Neural cell (in vitro differentiated cells): ENCODE data around the gene QSER1. TPM values are rescaled to one million over a fixed set of nuclear protein-coding genes. Genes with fewer than 3 reads are reported as not detected.

Experiments used
- H2AFZ ChIP-seq: fragments of 200-600, 300-800 bp; sonication (generic), shearing (Covaris generic); 2 replicates; pipeline ENCODE4 v1.6.0; 2014; ENCODE audit warnings: low read depth, mild to moderate bottlenecking, antibody characterized with exemption, low read length, moderate library complexity
- H3F3A ChIP-seq: fragments of 200-600 bp; shearing (Covaris generic); 2 replicates; pipeline ENCODE4 v1.6.1; 2016; ENCODE audit warnings: mild to moderate bottlenecking, moderate library complexity, mixed read lengths, antibody characterized with exemption, low read length; ENCODE audit not compliant: insufficient read depth, poor library complexity, severe bottlenecking
- H3K27ac ChIP-seq: fragments of 200-600, 300-800 bp; sonication (generic), shearing (Covaris generic); 2 replicates; pipeline ENCODE4 v1.5.1; 2014; ENCODE audit warnings: mild to moderate bottlenecking, low read length, moderate library complexity
- H3K27me3 ChIP-seq: fragments of 300-800, 200-600 bp; sonication (generic), shearing (Covaris generic); 2 replicates; pipeline ENCODE4 v1.6.0; 2014; ENCODE audit warnings: mild to moderate bottlenecking, low read depth, low read length, moderate library complexity; ENCODE audit not compliant: insufficient read depth
- H3K36me3 ChIP-seq: fragments of 300-800, 200-600 bp; sonication (generic), shearing (Covaris generic); 2 replicates; pipeline ENCODE4 v1.5.1; 2014; ENCODE audit warnings: mild to moderate bottlenecking, antibody characterized with exemption, low read length, moderate library complexity; ENCODE audit not compliant: insufficient read depth
- H3K4me2 ChIP-seq: fragments of 300-800, 200-600 bp; sonication (generic), shearing (Covaris generic); 2 replicates; pipeline ENCODE4 v1.6.0; 2014; ENCODE audit warnings: mild to moderate bottlenecking, low read length
- H3K4me3 ChIP-seq: fragments of 300-800, 200-600 bp; sonication (generic), shearing (Covaris generic); 2 replicates; pipeline ENCODE4 v1.5.1; 2014; ENCODE audit warnings: mild to moderate bottlenecking, low read length, moderate library complexity
- H3K79me2 ChIP-seq: fragments of 200-600 bp; shearing (Covaris generic); replicated peaks from 2 replicates; pipeline ENCODE4 v1.6.0; 2014; ENCODE audit warnings: mild to moderate bottlenecking, low read length, moderate library complexity; ENCODE audit not compliant: insufficient read depth
- H3K9ac ChIP-seq: fragments of 300-800, 200-600 bp; sonication (generic), shearing (Covaris generic); 2 replicates; pipeline ENCODE4 v1.6.1; 2016; ENCODE audit warnings: mild to moderate bottlenecking, low read length, mixed read lengths
- H3K9me2 ChIP-seq: fragments of 200-600 bp; shearing (Covaris generic); 2 replicates; pipeline ENCODE4 v1.6.1; 2016; ENCODE audit warnings: mild to moderate bottlenecking, low read length, mixed read lengths; ENCODE audit not compliant: insufficient read depth
- H3K9me3 ChIP-seq: fragments of 200-600, 300-800 bp; sonication (generic), shearing (Covaris generic); 2 replicates; pipeline ENCODE4 v1.6.1; 2016; ENCODE audit warnings: mild to moderate bottlenecking, mixed run types, low read length, moderate library complexity, mixed read lengths
- H4K20me1 ChIP-seq: fragments of 200-600 bp; shearing (Covaris generic); 2 replicates; pipeline ENCODE4 v1.6.1; 2016; ENCODE audit warnings: mild to moderate bottlenecking, mixed run types; ENCODE audit not compliant: insufficient read depth
- EP300 ChIP-seq: fragments of 450-650 bp; conservative IDR thresholded peaks from 2 replicates; pipeline ENCODE4 v1.6.1; 2014; ENCODE audit warnings: antibody characterized with exemption, mild to moderate bottlenecking, moderate library complexity; ENCODE audit not compliant: poor library complexity, severe bottlenecking
- EZH2 ChIP-seq: fragments of 200-600, 300-800 bp; shearing (Covaris generic), sonication (generic); IDR thresholded peaks from 2 replicates; pipeline ENCODE4 v1.6.1; 2014; ENCODE audit warnings: antibody characterized with exemption, low read length, borderline replicate concordance, mild to moderate bottlenecking; ENCODE audit not compliant: insufficient read depth, poor library complexity, severe bottlenecking
- MXI1 ChIP-seq: fragments of 450-650 bp; conservative IDR thresholded peaks from 2 replicates; pipeline ENCODE4 v1.6.1; 2014; ENCODE audit warnings: antibody characterized with exemption, mild to moderate bottlenecking; ENCODE audit not compliant: poor library complexity, severe bottlenecking
- POLR2AphosphoS5 ChIP-seq: IDR thresholded peaks from 2 replicates; pipeline ENCODE4 v1.6.1; 2012
- RAD21 ChIP-seq: fragments of 450-650 bp; conservative IDR thresholded peaks from 2 replicates; pipeline ENCODE4 v1.6.1; 2014; ENCODE audit warnings: antibody characterized with exemption, mild to moderate bottlenecking, moderate library complexity
- SMC3 ChIP-seq: fragments of 450-650 bp; conservative IDR thresholded peaks from 2 replicates; pipeline ENCODE4 v1.6.1; 2014; ENCODE audit warnings: antibody characterized with exemption, mild to moderate bottlenecking, moderate library complexity; ENCODE audit not compliant: poor library complexity
- TAF1 ChIP-seq: IDR thresholded peaks from 2 replicates; pipeline ENCODE4 v1.6.1; 2012; ENCODE audit warnings: low read depth
- polyA plus RNA-seq: library from polyadenylated mRNA; depleted of rRNA; stranded (reverse); fragments of >200 nt; gene quantifications from 2 replicates; pipeline ENCODE4 v1.2.3, GENCODE V29; 2014
- TF ChIP-seq, protein P1 (sequence below): IDR thresholded peaks from 2 replicates; pipeline ENCODE4 v1.6.1; 2012; ENCODE audit warnings: borderline replicate concordance
- TF ChIP-seq, protein P2 (sequence below): fragments of 450-650 bp; IDR thresholded peaks from 2 replicates; pipeline ENCODE4 v1.5.1; 2014; ENCODE audit warnings: antibody characterized with exemption, mild to moderate bottlenecking, moderate library complexity; ENCODE audit not compliant: poor library complexity, severe bottlenecking

Gene QSER1
- polyA plus RNA-seq, 1 donor from 2014 or later: 18.1 TPM

DNA sequence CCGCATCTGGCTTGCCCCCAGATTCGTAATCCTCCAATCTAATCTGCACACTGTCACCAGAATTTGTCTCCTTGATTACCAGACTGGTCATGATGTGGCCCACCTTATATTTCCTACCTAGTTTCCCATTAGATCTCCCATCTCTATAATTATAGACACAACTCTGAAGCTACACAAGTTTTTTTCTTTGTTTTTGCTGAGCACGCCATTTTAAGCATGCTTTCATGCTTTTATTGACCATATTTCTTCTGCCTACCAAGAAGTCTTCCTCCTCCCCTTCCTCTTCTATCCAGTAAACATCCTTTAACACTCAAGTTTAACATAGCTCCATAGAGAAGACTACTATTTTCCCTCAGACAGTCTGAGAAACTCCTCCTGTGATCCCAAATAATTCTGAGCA, 98.8 kb downstream of the QSER1 start:
- no peaks in the 10 kb centered on the region for H3K9me2 ChIP-seq
- no peaks in the 10 kb centered on the region for H3F3A ChIP-seq
- TF ChIP-seq EZH2 (no peak), EP300 (no peak), POLR2AphosphoS5 (no peak), RAD21 (no peak)
- TF ChIP-seq, protein P1, sequence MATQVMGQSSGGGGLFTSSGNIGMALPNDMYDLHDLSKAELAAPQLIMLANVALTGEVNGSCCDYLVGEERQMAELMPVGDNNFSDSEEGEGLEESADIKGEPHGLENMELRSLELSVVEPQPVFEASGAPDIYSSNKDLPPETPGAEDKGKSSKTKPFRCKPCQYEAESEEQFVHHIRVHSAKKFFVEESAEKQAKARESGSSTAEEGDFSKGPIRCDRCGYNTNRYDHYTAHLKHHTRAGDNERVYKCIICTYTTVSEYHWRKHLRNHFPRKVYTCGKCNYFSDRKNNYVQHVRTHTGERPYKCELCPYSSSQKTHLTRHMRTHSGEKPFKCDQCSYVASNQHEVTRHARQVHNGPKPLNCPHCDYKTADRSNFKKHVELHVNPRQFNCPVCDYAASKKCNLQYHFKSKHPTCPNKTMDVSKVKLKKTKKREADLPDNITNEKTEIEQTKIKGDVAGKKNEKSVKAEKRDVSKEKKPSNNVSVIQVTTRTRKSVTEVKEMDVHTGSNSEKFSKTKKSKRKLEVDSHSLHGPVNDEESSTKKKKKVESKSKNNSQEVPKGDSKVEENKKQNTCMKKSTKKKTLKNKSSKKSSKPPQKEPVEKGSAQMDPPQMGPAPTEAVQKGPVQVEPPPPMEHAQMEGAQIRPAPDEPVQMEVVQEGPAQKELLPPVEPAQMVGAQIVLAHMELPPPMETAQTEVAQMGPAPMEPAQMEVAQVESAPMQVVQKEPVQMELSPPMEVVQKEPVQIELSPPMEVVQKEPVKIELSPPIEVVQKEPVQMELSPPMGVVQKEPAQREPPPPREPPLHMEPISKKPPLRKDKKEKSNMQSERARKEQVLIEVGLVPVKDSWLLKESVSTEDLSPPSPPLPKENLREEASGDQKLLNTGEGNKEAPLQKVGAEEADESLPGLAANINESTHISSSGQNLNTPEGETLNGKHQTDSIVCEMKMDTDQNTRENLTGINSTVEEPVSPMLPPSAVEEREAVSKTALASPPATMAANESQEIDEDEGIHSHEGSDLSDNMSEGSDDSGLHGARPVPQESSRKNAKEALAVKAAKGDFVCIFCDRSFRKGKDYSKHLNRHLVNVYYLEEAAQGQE: no peak
- no peaks in the 10 kb centered on the region for H3K9me3 ChIP-seq
- no peaks in the 10 kb centered on the region for H3K36me3 ChIP-seq
- H3K4me3 ChIP-seq: no peak overlapping the region
- no peak overlapping the region for H3K4me2 ChIP-seq
- no peak overlapping the region for H2AFZ ChIP-seq
- no peak overlapping the region for H3K9ac ChIP-seq
- no peak overlapping the region for H3K27ac ChIP-seq
- H3K27me3 ChIP-seq: no peaks in the 10 kb centered on the region
- no peaks in the 10 kb centered on the region for H3K79me2 ChIP-seq
- no peaks in the 10 kb centered on the region for H4K20me1 ChIP-seq

DNA sequence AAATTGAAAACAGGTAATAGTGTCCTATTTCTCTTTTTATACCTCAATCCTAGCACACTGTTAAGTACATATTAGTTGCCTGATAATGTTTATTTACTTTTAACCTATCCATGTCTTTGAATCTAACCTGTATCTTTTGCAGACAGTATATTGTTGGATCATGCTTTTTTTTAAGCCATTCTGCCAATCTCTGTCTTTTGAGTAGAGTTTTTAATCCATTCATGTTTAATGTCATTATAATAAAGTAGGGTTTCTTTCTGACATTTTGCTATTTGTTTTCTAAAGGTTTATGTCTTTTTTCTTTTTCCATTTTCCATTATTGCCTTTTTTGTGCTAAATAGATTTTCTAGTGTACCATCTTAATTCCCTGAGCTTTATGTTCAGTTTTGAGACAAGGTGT, 99.3 kb downstream of the QSER1 start:
- Histone ChIP-seq H3K27me3 (no peaks in the 10 kb centered on the region), H3F3A (no peaks in the 10 kb centered on the region), H3K79me2 (no peaks in the 10 kb centered on the region), H3K4me3 (no peak overlapping the region), H3K9me2 (no peaks in the 10 kb centered on the region), H2AFZ (no peak overlapping the region), H3K9me3 (no peaks in the 10 kb centered on the region), H3K27ac (no peak overlapping the region), H3K4me2 (no peak overlapping the region), H4K20me1 (no peaks in the 10 kb centered on the region), H3K9ac (no peak overlapping the region), H3K36me3 (no peaks in the 10 kb centered on the region)
- TF ChIP-seq TAF1 (no peak), MXI1 (no peak), SMC3 (no peak), RAD21 (no peak), EZH2 (no peak), POLR2AphosphoS5 (no peak), EP300 (no peak)
- TF ChIP-seq, protein P2, sequence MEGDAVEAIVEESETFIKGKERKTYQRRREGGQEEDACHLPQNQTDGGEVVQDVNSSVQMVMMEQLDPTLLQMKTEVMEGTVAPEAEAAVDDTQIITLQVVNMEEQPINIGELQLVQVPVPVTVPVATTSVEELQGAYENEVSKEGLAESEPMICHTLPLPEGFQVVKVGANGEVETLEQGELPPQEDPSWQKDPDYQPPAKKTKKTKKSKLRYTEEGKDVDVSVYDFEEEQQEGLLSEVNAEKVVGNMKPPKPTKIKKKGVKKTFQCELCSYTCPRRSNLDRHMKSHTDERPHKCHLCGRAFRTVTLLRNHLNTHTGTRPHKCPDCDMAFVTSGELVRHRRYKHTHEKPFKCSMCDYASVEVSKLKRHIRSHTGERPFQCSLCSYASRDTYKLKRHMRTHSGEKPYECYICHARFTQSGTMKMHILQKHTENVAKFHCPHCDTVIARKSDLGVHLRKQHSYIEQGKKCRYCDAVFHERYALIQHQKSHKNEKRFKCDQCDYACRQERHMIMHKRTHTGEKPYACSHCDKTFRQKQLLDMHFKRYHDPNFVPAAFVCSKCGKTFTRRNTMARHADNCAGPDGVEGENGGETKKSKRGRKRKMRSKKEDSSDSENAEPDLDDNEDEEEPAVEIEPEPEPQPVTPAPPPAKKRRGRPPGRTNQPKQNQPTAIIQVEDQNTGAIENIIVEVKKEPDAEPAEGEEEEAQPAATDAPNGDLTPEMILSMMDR: no peak
- TF ChIP-seq, protein P1: no peak
